Measurements from ENCODE around the gene PSD4. TPM values are rescaled to one million over a fixed set of nuclear protein-coding genes. Genes with fewer than 3 reads are reported as not detected.

PSD4 gene
- total RNA-seq, 1 donor from 2014 or later: 1.9 TPM

DNA sequence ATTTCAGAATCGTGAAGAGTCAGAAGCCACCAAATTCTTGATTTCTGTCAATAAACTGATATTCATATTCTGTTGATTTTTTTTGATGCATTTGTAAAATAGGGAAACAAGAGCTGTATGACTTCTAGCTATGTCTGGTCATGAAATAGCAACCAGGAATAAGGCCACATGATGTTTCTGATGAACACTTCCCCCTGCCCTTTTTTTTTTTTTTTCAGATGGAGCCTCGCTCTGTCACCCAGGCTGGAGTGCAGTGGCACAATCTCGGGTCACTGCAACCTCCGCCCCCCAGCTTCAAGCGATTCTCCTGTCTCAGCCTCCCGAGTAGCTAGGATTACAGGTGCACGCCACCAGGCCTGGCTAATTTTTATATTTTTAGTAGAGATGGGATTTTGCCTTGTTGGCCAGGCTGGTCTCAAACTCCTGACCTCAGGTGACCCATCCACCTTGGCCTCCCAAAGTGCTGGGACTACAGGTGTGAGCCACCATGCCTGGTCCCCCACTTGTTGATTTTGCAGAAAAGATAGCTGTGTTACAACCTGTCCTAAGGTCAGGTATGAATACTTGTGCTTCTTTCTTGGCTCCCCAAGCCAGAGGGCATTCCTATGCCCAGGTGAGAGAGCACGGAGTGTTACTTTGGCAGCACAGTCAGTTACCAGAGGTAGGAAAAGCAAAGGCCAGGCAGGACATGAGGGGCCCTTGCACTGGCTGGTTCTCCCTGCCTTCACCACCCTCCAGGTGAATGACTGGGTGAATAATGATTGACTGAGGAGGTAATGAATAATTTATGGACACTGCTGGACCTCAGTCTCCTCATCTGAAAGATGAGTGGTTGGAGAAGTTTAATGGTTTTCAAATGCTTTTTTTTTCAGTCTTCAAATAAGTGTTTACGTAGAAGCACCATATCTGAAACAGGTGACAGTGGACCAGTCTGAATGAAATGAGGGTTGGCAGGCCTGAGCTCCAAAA, 65.4 kb downstream of the PSD4 start:
- DNase-seq (ENCODE audit: low spot score): no peak
- Mint-ChIP-seq H3K27me3 (ENCODE audit: unreplicated experiment) (peaks cover 3% of the 10 kb centered on the region), H3K9me3 (ENCODE audit: unreplicated experiment) (no peaks in the 10 kb centered on the region), H3K36me3 (ENCODE audit: low read depth, unreplicated experiment) (peaks cover 3% of the 10 kb centered on the region), H3K27ac (ENCODE audit: unreplicated experiment) (no peak overlapping the region), H3K4me1 (ENCODE audit: unreplicated experiment) (peaks cover 3% of the 10 kb centered on the region), H3K4me3 (ENCODE audit: unreplicated experiment) (no peak overlapping the region)
- TF ChIP-seq CTCF (IDR thresholded peaks at IDR 0.05; ENCODE audit: unreplicated experiment): no peak

DNA sequence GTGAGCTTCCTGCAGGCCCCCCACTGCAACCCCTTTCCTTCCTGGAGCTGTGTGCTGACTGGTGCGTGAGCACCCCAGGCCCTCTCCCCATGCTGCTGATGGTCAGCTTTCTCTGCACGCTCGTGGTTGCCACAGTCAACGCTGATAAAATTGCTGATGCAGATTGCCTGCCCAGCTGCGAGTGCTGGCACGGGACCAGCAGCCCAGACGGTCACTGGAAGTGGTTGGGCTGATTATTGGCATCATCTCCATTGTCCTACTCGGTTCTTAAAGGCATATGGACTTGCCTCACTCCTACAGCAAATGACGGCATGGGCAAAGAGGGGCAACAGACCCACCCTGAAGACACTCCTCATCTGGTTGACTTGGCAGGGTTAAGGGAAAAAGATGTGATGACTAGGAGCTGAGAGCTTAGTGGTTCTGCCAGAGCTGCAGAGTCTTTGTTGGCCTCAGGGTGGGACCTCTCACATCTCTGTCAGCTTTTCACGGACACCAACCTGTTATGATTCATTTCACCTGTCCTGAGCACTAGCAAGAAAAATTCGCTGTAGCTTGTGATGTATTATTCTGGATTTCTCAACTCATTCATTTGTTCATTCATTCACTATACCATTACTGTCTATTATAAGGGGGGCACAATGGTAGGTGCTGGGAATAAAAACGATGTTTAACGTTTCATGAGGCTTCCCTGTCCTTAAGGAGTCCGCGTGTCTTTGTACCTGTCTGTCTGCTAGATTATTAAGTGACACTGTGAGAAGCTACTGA, 66.6 kb downstream of the PSD4 start:
- H3K4me3 Mint-ChIP-seq (ENCODE audit: unreplicated experiment): no peak overlapping the region
- DNase-seq (ENCODE audit: low spot score): no peak
- no peak for TF ChIP-seq CTCF (IDR thresholded peaks at IDR 0.05; ENCODE audit: unreplicated experiment)
- H3K4me1 Mint-ChIP-seq (ENCODE audit: unreplicated experiment): peaks cover 4% of the 10 kb centered on the region
- H3K27ac Mint-ChIP-seq (ENCODE audit: unreplicated experiment): no peak overlapping the region
- peaks cover 6% of the 10 kb centered on the region for H3K27me3 Mint-ChIP-seq (ENCODE audit: unreplicated experiment)
- H3K9me3 Mint-ChIP-seq (ENCODE audit: unreplicated experiment): no peaks in the 10 kb centered on the region
- H3K36me3 Mint-ChIP-seq (ENCODE audit: low read depth, unreplicated experiment): peaks cover 3% of the 10 kb centered on the region

- H3K36me3 Mint-ChIP-seq (ENCODE audit: low read depth, unreplicated experiment): peaks cover 3% of the 10 kb centered on the region
Observed at GRCh38 chr2:113240915-113241911, 67.4 kb downstream of the PSD4 start.

DNA sequence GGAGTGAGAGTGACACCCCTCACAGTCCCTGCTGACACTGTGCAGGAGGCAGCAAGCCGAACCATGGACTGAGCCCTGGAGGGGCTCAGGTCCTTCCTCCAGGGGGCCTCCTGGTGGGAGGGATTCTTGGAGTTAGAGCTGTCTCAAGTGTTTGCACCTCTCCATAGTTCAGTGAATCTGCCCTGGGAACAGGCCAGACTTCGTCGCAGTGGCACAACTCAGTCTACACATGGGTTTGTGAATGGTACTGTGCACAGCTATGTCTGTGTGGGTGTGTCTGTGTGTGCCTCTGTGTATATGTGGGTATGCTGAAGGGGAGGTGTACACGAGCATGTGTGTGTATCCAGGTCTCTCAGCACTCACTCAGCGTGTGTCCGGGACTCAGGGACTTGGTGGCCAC, 68.6 kb downstream of the PSD4 start:
- no peaks in the 10 kb centered on the region for H3K9me3 Mint-ChIP-seq (ENCODE audit: unreplicated experiment)

More at GRCh38 chr2:113240915-113241911, 67.4 kb downstream of the PSD4 start:
- peaks cover 6% of the 10 kb centered on the region for H3K27me3 Mint-ChIP-seq (ENCODE audit: unreplicated experiment)
- H3K4me3 Mint-ChIP-seq (ENCODE audit: unreplicated experiment): no peak overlapping the region
- peaks cover 7% of the 10 kb centered on the region for H3K4me1 Mint-ChIP-seq (ENCODE audit: unreplicated experiment)
- H3K9me3 Mint-ChIP-seq (ENCODE audit: unreplicated experiment): no peaks in the 10 kb centered on the region
- H3K27ac Mint-ChIP-seq (ENCODE audit: unreplicated experiment): no peak overlapping the region
- TF ChIP-seq CTCF (IDR thresholded peaks at IDR 0.05; ENCODE audit: unreplicated experiment): no peak
- DNase-seq (ENCODE audit: low spot score): no peak

More for the DNA sequence above, 68.6 kb downstream of the PSD4 start:
- no peak for TF ChIP-seq CTCF (IDR thresholded peaks at IDR 0.05; ENCODE audit: unreplicated experiment)
- no peak overlapping the region for H3K27ac Mint-ChIP-seq (ENCODE audit: unreplicated experiment)
- peaks cover 6% of the 10 kb centered on the region for H3K27me3 Mint-ChIP-seq (ENCODE audit: unreplicated experiment)
- no peak for DNase-seq (ENCODE audit: low spot score)
- H3K4me3 Mint-ChIP-seq (ENCODE audit: unreplicated experiment): no peak overlapping the region
- peaks cover 7% of the 10 kb centered on the region for H3K4me1 Mint-ChIP-seq (ENCODE audit: unreplicated experiment)
- H3K36me3 Mint-ChIP-seq (ENCODE audit: low read depth, unreplicated experiment): peaks cover 3% of the 10 kb centered on the region

Data from endothelial cell (in vitro differentiated cells).